Endodermal cell (in vitro differentiated cells): ENCODE results near the gene FASTKD1. TPM values are rescaled to one million over a fixed set of nuclear protein-coding genes. Genes with fewer than 3 reads are reported as not detected.

Experiments
- DNase-seq: peaks from one replicate; pipeline ENCODE4 v3.0.0-alpha.2; 2017
- H3K27ac ChIP-seq: 2 replicates; pipeline ENCODE4 v1.5.1; 2013; ENCODE audit warnings: mild to moderate bottlenecking, low read depth, low read length, moderate library complexity
- H3K27me3 ChIP-seq: 2 replicates; pipeline ENCODE4 v1.6.1; 2013; ENCODE audit warnings: mild to moderate bottlenecking, low read length, moderate library complexity; ENCODE audit not compliant: insufficient read depth, control insufficient read depth, poor library complexity, severe bottlenecking
- H3K36me3 ChIP-seq: 2 replicates; pipeline ENCODE4 v1.7.0; 2013; ENCODE audit warnings: mild to moderate bottlenecking, low read length, moderate library complexity; ENCODE audit not compliant: control insufficient read depth, insufficient read depth
- H3K4me1 ChIP-seq: one replicate; pipeline ENCODE4 v1.7.0; 2013; ENCODE audit warnings: low read length; ENCODE audit not compliant: control insufficient read depth, insufficient read depth
- H3K4me3 ChIP-seq: 2 replicates; pipeline ENCODE4 v1.5.1; 2013; ENCODE audit warnings: mild to moderate bottlenecking, low read length, moderate library complexity
- H3K9ac ChIP-seq: 2 replicates; pipeline ENCODE4 v1.6.1; 2013; ENCODE audit warnings: mild to moderate bottlenecking, low read length, moderate library complexity; ENCODE audit not compliant: poor library complexity, severe bottlenecking; ENCODE audit errors: extremely low read depth
- H3K9me3 ChIP-seq: 2 replicates; pipeline ENCODE4 v1.6.1; 2013; ENCODE audit warnings: mild to moderate bottlenecking, low read length, moderate library complexity; ENCODE audit not compliant: control insufficient read depth
- H3K27ac Mint-ChIP-seq: 2 replicates; pipeline ENCODE4 v1.8.0; 2020; ENCODE audit warnings: mixed read lengths
- H3K27me3 Mint-ChIP-seq: 2 replicates; pipeline ENCODE4 v1.8.0; 2021; ENCODE audit warnings: mild to moderate bottlenecking, mixed read lengths; ENCODE audit not compliant: insufficient read depth
- H3K36me3 Mint-ChIP-seq: 2 replicates; pipeline ENCODE4 v1.8.0; 2020; ENCODE audit warnings: low read depth, mixed read lengths
- H3K4me1 Mint-ChIP-seq: 2 replicates; pipeline ENCODE4 v1.8.0; 2020; ENCODE audit warnings: mixed read lengths
- H3K4me3 Mint-ChIP-seq: 2 replicates; pipeline ENCODE4 v1.8.0; 2020; ENCODE audit warnings: mild to moderate bottlenecking, moderate library complexity, mixed read lengths
- H3K9me3 Mint-ChIP-seq: 2 replicates; pipeline ENCODE4 v1.8.0; 2020; ENCODE audit warnings: mild to moderate bottlenecking, mixed read lengths
- WGBS, 2 experiments: methylation state at CpG; one replicate each; pipeline versions ENCODE4 v1.1.5 to v1.1.7; 2013; ENCODE audit warnings: missing lambda C conversion rate in 2 of 2, mixed read lengths in 1 of 2; ENCODE audit not compliant: insufficient coverage in 1 of 2, insufficient read length in 1 of 2; 5-methylcytosine and 5-hydroxymethylcytosine counted together
- total RNA-seq, 2 donors: library from RNA; stranded (reverse); fragmentation: NEBNext Ultra II Directional in 1 of 2; extraction: Animal tissue kit (Norgen Biotek cat#: 25700) in 1 of 2; gene quantifications; 2 replicates in 1 of 2; 3 replicates in 1 of 2; pipeline ENCODE4 v1.2.1, GENCODE V29; 2021
- TF ChIP-seq, protein P1 (sequence below): fragments of 200-600 bp; sonication (generic); conservative IDR thresholded peaks from 2 replicates; pipeline ENCODE4 v1.5.0; 2021; ENCODE audit warnings: antibody characterized with exemption, mild to moderate bottlenecking

The FASTKD1 gene
- total RNA-seq, 2 donors from 2014 or later = 45.2 to 56.0 TPM

- Mint-ChIP-seq H3K4me1 (no peaks in the 10 kb centered on the region), H3K4me3 (no peak overlapping the region), H3K36me3 (peaks cover 4% of the 10 kb centered on the region), H3K9me3 (no peaks in the 10 kb centered on the region), H3K27me3 (peaks cover 15% of the 10 kb centered on the region), H3K27ac (no peak overlapping the region)
- no peaks in the 10 kb centered on the region for H3K4me1 ChIP-seq
- peaks cover 6% of the 10 kb centered on the region for H3K9me3 ChIP-seq
- no peak for DNase-seq
- H3K36me3 ChIP-seq = peaks cover 7% of the 10 kb centered on the region
- TF ChIP-seq, protein P1, sequence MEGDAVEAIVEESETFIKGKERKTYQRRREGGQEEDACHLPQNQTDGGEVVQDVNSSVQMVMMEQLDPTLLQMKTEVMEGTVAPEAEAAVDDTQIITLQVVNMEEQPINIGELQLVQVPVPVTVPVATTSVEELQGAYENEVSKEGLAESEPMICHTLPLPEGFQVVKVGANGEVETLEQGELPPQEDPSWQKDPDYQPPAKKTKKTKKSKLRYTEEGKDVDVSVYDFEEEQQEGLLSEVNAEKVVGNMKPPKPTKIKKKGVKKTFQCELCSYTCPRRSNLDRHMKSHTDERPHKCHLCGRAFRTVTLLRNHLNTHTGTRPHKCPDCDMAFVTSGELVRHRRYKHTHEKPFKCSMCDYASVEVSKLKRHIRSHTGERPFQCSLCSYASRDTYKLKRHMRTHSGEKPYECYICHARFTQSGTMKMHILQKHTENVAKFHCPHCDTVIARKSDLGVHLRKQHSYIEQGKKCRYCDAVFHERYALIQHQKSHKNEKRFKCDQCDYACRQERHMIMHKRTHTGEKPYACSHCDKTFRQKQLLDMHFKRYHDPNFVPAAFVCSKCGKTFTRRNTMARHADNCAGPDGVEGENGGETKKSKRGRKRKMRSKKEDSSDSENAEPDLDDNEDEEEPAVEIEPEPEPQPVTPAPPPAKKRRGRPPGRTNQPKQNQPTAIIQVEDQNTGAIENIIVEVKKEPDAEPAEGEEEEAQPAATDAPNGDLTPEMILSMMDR = no peak
- H3K27ac ChIP-seq = no peak overlapping the region
- H3K9ac ChIP-seq = no peak overlapping the region
- peaks cover 1% of the 10 kb centered on the region for H3K27me3 ChIP-seq
- H3K4me3 ChIP-seq = no peak overlapping the region
Measured at GRCh38 chr2:169486487-169486886, 87.2 kb downstream of the FASTKD1 start.

- Mint-ChIP-seq H3K27me3 (peaks cover 22% of the 10 kb centered on the region), H3K27ac (no peak overlapping the region), H3K4me3 (no peak overlapping the region), H3K9me3 (no peaks in the 10 kb centered on the region), H3K4me1 (no peaks in the 10 kb centered on the region), H3K36me3 (peaks cover 2% of the 10 kb centered on the region)
- Histone ChIP-seq H3K27me3 (peaks cover 9% of the 10 kb centered on the region), H3K9me3 (peaks cover 2% of the 10 kb centered on the region), H3K4me3 (no peak overlapping the region), H3K9ac (no peak overlapping the region), H3K36me3 (peaks cover 7% of the 10 kb centered on the region), H3K27ac (no peak overlapping the region), H3K4me1 (no peaks in the 10 kb centered on the region)
- DNase-seq = no peak
- WGBS, 2 experiments = 89 to 100% methylated on average over 1 of the region's 1 CpG
- TF ChIP-seq, protein P1 = no peak
Measured at GRCh38 chr2:169485650-169486138, 88.0 kb downstream of the FASTKD1 start.

- WGBS, 2 experiments = 55 to 68% methylated on average over 4 to 9 of the region's 9 CpGs
- H3K27me3 ChIP-seq = peaks cover 20% of the 10 kb centered on the region
- TF ChIP-seq, protein P1 = no peak
- no peaks in the 10 kb centered on the region for H3K9me3 ChIP-seq
- no peak for DNase-seq
- no peaks in the 10 kb centered on the region for H3K4me1 ChIP-seq
- no peak overlapping the region for H3K27ac ChIP-seq
- Mint-ChIP-seq H3K27ac (no peak overlapping the region), H3K36me3 (no peaks in the 10 kb centered on the region), H3K9me3 (no peaks in the 10 kb centered on the region), H3K4me3 (peak overlapping the region; percentile 72), H3K4me1 (peaks cover 4% of the 10 kb centered on the region), H3K27me3 (peaks cover 53% of the 10 kb centered on the region)
- H3K36me3 ChIP-seq = peaks cover 7% of the 10 kb centered on the region
- peak overlapping the region; percentile 65 for H3K9ac ChIP-seq
- peak overlapping the region; percentile 91 for H3K4me3 ChIP-seq
Measured at GRCh38 chr2:169480079-169480465, 93.6 kb downstream of the FASTKD1 start.

Other genes with a start within 250 kb of the FASTKD1 start
- gene LRP2, start 211.3 kb downstream of the FASTKD1 start, total RNA-seq = 1 to 10 TPM; 2.2 to 3.5 TPM
- 1 to 10 TPM; 3.2 to 6.5 TPM for gene BBS5, start 94.4 kb downstream of the FASTKD1 start, total RNA-seq
- not detected for gene KLHL41, start 64.2 kb downstream of the FASTKD1 start, total RNA-seq
- gene PPIG, start 10.5 kb upstream of the FASTKD1 start, total RNA-seq = 10 to 100 TPM; 59.5 to 72.7 TPM
- 1 to 10 TPM in 1 of 2 donors, under 1 TPM in 1; 0.70 to 1.9 TPM for gene CFAP210, start 120.5 kb upstream of the FASTKD1 start, total RNA-seq
- gene PHOSPHO2, start 120.6 kb upstream of the FASTKD1 start, total RNA-seq = 1 to 10 TPM; 6.3 to 7.3 TPM
- 10 to 100 TPM; 43.4 to 61.9 TPM for gene KLHL23, start 160.0 kb upstream of the FASTKD1 start, total RNA-seq
- gene SSB, start 225.0 kb upstream of the FASTKD1 start, total RNA-seq = 100 to 1,000 TPM; 182 to 208 TPM